ENCODE measurements around the gene LRRC75B.

Gene LRRC75B

GRCh38 chr22:24565077-24565476 is 27.8 kb downstream of the LRRC75B start:
- no peak for FAIRE-seq
- TF ChIP-seq CTCF (IDR thresholded peaks at IDR 0.05; ENCODE audit: insufficient read depth, missing control alignments) = no peak
- no peak for DNase-seq (ENCODE audit: insufficient read length, low spot score)

- no peak for TF ChIP-seq CTCF (IDR thresholded peaks at IDR 0.05; ENCODE audit: insufficient read depth, missing control alignments)
- DNase-seq (ENCODE audit: insufficient read length, low spot score) (no peak), FAIRE-seq (no peak)
These were observed 28.4 kb downstream of the LRRC75B start for GRCh38 chr22:24564376-24565058.

GRCh38 chr22:24563246-24563645 is 29.6 kb downstream of the LRRC75B start:
- no peak for FAIRE-seq
- no peak for DNase-seq (ENCODE audit: insufficient read length, low spot score)
- TF ChIP-seq CTCF (IDR thresholded peaks at IDR 0.05; ENCODE audit: insufficient read depth, missing control alignments) = no peak

GRCh38 chr22:24559471-24559870 is 33.4 kb downstream of the LRRC75B start:
- TF ChIP-seq CTCF (IDR thresholded peaks at IDR 0.05; ENCODE audit: insufficient read depth, missing control alignments) = no peak
- DNase-seq (ENCODE audit: insufficient read length, low spot score) (no peak), FAIRE-seq (no peak)

- peak; percentile 94 for DNase-seq (ENCODE audit: insufficient read length, low spot score)
- FAIRE-seq = no peak
These were observed 37.5 kb downstream of the LRRC75B start, which contains the start of gene SNRPD3 for GRCh38 chr22:24555165-24556039. SNRPD3 (plus strand) TSS chr22:24555999; CDS start chr22:24557675, 1,676 bp downstream.

GRCh38 chr22:24554313-24555164 is 38.3 kb downstream of the LRRC75B start, which contains the start of gene GUCD1:
GUCD1 (minus strand) TSS chr22:24555138; CDS start chr22:24554991, 147 bp downstream.
- DNase-seq (ENCODE audit: insufficient read length, low spot score) = no peak
- TF ChIP-seq CTCF (IDR thresholded peaks at IDR 0.05; ENCODE audit: insufficient read depth, missing control alignments) = no peak
- no peak for FAIRE-seq

More at GRCh38 chr22:24555165-24556039, 37.5 kb downstream of the LRRC75B start, which contains the start of gene SNRPD3:
- no peak for TF ChIP-seq CTCF (IDR thresholded peaks at IDR 0.05; ENCODE audit: insufficient read depth, missing control alignments)

All from D721Med (cell line).